ENCODE results near the gene DGCR6.
A peak's percentile ranks its signal among the peaks of the same experiment; 100 is the strongest.
"Not testable (repeated sequence)": the region's sequence is repeated elsewhere in the genome, so short reads cannot be mapped to it uniquely, and the experiment has no call there.

The DGCR6 gene

GRCh38 chr22:18905540-18906409 is at the start of gene DGCR6:
TSS of gene DGCR6 (plus strand) at chr22:18906320. CDS start at chr22:18906375, 55 bp downstream.
- DNase-seq (ENCODE audit: low read depth in 1 of 2, low spot score in 1 of 2), result no peak

- not testable (repeated sequence) for DNase-seq (ENCODE audit: low read depth in 1 of 2, low spot score in 1 of 2)
Observed at GRCh38 chr22:18859314-18859713, 46.8 kb upstream of the DGCR6 start.

- peak in 1 of 2 donors; percentile 21 for DNase-seq (ENCODE audit: low read depth in 1 of 2, low spot score in 1 of 2)
Observed at GRCh38 chr22:18881260-18881659, 24.9 kb upstream of the DGCR6 start.

GRCh38 chr22:18884465-18884864 is 21.7 kb upstream of the DGCR6 start:
- not testable (repeated sequence) for DNase-seq (ENCODE audit: low read depth in 1 of 2, low spot score in 1 of 2)

GRCh38 chr22:18888115-18888514 is 18.0 kb upstream of the DGCR6 start:
- no peak for DNase-seq (ENCODE audit: low read depth in 1 of 2, low spot score in 1 of 2)

GRCh38 chr22:18890510-18891192 is 15.5 kb upstream of the DGCR6 start:
- DNase-seq (ENCODE audit: low read depth in 1 of 2, low spot score in 1 of 2), result not testable (repeated sequence)

GRCh38 chr22:18893775-18894174 is 12.3 kb upstream of the DGCR6 start:
- not testable (repeated sequence) for DNase-seq (ENCODE audit: low read depth in 1 of 2, low spot score in 1 of 2)

- DNase-seq (ENCODE audit: low read depth in 1 of 2, low spot score in 1 of 2), result not testable (repeated sequence)
Observed at GRCh38 chr22:18896037-18896657, 10.0 kb upstream of the DGCR6 start.

GRCh38 chr22:18906410-18906745 is 258 bp downstream of the DGCR6 start:
- not testable (repeated sequence) for DNase-seq (ENCODE audit: low read depth in 1 of 2, low spot score in 1 of 2)

- no peak for DNase-seq (ENCODE audit: low read depth in 1 of 2, low spot score in 1 of 2)
Observed at GRCh38 chr22:18906896-18907295, 776 bp downstream of the DGCR6 start.

GRCh38 chr22:18909556-18909955 is 3.4 kb downstream of the DGCR6 start:
- DNase-seq (ENCODE audit: low read depth in 1 of 2, low spot score in 1 of 2), result no peak

GRCh38 chr22:18911535-18911934 is 5.4 kb downstream of the DGCR6 start:
- not testable (repeated sequence) for DNase-seq (ENCODE audit: low read depth in 1 of 2, low spot score in 1 of 2)

GRCh38 chr22:18912264-18912946 is 6.3 kb downstream of the DGCR6 start:
- not testable (repeated sequence) for DNase-seq (ENCODE audit: low read depth in 1 of 2, low spot score in 1 of 2)

- not testable (repeated sequence) for DNase-seq (ENCODE audit: low read depth in 1 of 2, low spot score in 1 of 2)
Observed at GRCh38 chr22:18914558-18914957, 8.4 kb downstream of the DGCR6 start.

GRCh38 chr22:18915550-18915949 is 9.4 kb downstream of the DGCR6 start:
- DNase-seq (ENCODE audit: low read depth in 1 of 2, low spot score in 1 of 2), result not testable (repeated sequence)

GRCh38 chr22:18917818-18918217 is 11.7 kb downstream of the DGCR6 start:
- not testable (repeated sequence) for DNase-seq (ENCODE audit: low read depth in 1 of 2, low spot score in 1 of 2)

- DNase-seq (ENCODE audit: low read depth in 1 of 2, low spot score in 1 of 2), result not testable (repeated sequence)
Observed at GRCh38 chr22:18920257-18920902, 14.3 kb downstream of the DGCR6 start.

GRCh38 chr22:18925368-18926064 is 19.4 kb downstream of the DGCR6 start:
- DNase-seq (ENCODE audit: low read depth in 1 of 2, low spot score in 1 of 2), result no peak

GRCh38 chr22:18927020-18927419 is 20.9 kb downstream of the DGCR6 start:
- no peak for DNase-seq (ENCODE audit: low read depth in 1 of 2, low spot score in 1 of 2)

- DNase-seq (ENCODE audit: low read depth in 1 of 2, low spot score in 1 of 2), result no peak
Observed at GRCh38 chr22:18927573-18927972, 21.5 kb downstream of the DGCR6 start.
